SU-DHL-6 (cell line): ENCODE data around the gene KRT79.

Source experiments
- CTCF ChIP-seq: fragments of 200-600 bp; sonication (generic); IDR thresholded peaks from one replicate; pipeline ENCODE4 v1.5.1; 2017; ENCODE audit warnings: antibody characterized with exemption, mild to moderate bottlenecking, low read length, moderate library complexity; ENCODE audit not compliant: insufficient read depth, poor library complexity, severe bottlenecking
- EZH2phosphoT487 ChIP-seq: fragments of 200-600 bp; sonication (generic), shearing (Covaris generic); conservative IDR thresholded peaks from 2 replicates; pipeline ENCODE4 v1.6.1; 2018; ENCODE audit warnings: mild to moderate bottlenecking, antibody characterized with exemption, low read length, moderate library complexity, mixed read lengths

GRCh38 chr12:52832451-52832850 lies 1.7 kb downstream of the KRT79 start:
- no peak for TF ChIP-seq CTCF
- no peak for TF ChIP-seq EZH2phosphoT487
